PC-3 (cell line): ENCODE data around the gene HSD17B13.

Experiments used
- EZH2 ChIP-seq: fragments of 300-600 bp; sonication (generic); IDR thresholded peaks from one replicate; pipeline ENCODE4 v1.6.1; 2017; ENCODE audit warnings: antibody characterized with exemption, mild to moderate bottlenecking, low read length; ENCODE audit not compliant: unreplicated experiment
- TF ChIP-seq, protein P1 (sequence below): fragments of 300-600 bp; sonication (generic); conservative IDR thresholded peaks from 2 replicates; pipeline ENCODE4 v1.5.1; 2017; ENCODE audit warnings: antibody characterized with exemption, low read depth, mild to moderate bottlenecking, low read length

DNA sequence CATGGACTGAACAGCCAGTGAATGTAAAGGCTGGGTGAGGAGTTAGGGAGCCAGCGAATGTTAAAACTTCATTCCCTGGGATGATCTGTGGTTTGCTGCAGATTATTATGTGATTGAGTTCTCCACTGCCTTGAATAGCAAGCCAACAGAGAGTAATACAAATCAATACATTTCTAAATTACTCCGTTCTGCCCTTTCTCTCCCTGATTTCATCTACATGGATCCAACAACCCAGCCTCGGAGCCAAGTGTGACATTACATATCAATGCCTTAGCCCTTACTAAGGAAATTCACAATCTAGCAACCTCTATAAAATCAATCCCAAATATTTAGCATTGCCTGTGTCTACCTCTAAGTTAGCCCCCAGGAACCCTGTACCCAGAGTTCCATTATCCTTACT is 11.0 kb downstream of the HSD17B13 start:
- no peak for TF ChIP-seq EZH2
- TF ChIP-seq, protein P1, sequence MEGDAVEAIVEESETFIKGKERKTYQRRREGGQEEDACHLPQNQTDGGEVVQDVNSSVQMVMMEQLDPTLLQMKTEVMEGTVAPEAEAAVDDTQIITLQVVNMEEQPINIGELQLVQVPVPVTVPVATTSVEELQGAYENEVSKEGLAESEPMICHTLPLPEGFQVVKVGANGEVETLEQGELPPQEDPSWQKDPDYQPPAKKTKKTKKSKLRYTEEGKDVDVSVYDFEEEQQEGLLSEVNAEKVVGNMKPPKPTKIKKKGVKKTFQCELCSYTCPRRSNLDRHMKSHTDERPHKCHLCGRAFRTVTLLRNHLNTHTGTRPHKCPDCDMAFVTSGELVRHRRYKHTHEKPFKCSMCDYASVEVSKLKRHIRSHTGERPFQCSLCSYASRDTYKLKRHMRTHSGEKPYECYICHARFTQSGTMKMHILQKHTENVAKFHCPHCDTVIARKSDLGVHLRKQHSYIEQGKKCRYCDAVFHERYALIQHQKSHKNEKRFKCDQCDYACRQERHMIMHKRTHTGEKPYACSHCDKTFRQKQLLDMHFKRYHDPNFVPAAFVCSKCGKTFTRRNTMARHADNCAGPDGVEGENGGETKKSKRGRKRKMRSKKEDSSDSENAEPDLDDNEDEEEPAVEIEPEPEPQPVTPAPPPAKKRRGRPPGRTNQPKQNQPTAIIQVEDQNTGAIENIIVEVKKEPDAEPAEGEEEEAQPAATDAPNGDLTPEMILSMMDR, result no peak
